Renal pelvis (tissue), 4 donors: ENCODE results near the gene KRTAP4-12. TPM values are rescaled to one million over a fixed set of nuclear protein-coding genes. Genes with fewer than 3 reads are reported as not detected.
"Not testable (repeated sequence)": the region's sequence is repeated elsewhere in the genome, so short reads cannot be mapped to it uniquely, and the experiment has no call there.

ENCODE experiments used
- DNase-seq: peaks from one replicate; pipeline ENCODE4 v3.0.0-alpha.2; 2013
- polyA plus RNA-seq, 3 donors: library from polyadenylated mRNA; unstranded; fragments of 120-200 nt; gene quantifications; one replicate each; pipeline ENCODE4 v1.2.1, GENCODE V29; 2013; ENCODE audit not compliant: insufficient read length in 3 of 3

KRTAP4-12 gene
- polyA plus RNA-seq, 3 donors, result not detected

DNA sequence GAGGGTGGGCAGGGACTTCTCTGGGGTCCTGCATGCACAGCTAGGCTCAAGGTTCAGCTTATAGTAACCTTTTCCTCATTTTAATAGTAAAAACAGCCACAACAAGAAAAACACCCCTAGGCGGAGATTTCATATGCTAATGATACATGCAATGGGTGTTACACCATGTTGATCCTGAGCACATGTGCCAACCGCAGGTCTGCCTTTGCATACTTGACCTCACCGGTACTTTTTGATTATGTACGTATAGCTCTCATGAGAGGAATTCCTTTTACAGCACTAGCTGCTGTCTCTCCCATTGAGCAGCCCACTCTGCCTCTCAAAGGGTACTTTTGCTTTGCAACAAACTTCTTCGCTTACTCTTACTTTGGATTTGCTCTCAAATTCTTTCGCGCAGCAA lies 27.9 kb downstream of the KRTAP4-12 start:
- DNase-seq, result no peak

DNA sequence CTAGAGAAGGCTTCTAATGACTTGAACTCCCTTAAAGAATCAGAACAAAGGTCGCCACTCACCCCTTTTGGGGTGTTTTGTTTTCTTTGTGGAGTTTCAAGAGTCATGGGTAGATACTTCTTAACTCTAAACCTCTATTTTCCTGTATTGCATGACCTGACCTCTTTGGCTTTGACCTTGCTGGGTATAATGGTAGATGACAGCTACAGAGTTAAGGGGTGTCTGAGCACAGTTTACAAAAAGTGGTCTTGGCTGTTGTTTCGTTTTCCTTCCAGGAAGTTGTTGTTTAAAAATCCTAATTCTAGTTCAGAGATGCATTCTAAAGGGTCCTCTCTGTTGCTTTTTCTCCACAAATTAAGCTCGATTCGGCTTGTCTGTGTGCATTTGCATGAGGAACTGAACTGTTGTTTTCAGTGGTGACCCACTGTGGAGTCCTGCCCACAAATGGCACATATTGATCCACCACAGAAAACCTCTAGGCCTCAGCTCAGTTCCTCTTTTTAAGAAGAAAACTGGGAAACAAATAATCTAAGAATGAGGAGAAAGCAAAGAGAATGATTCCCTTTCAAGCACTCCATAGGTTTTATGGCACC lies 35.1 kb downstream of the KRTAP4-12 start:
- DNase-seq, result not testable (repeated sequence)

DNA sequence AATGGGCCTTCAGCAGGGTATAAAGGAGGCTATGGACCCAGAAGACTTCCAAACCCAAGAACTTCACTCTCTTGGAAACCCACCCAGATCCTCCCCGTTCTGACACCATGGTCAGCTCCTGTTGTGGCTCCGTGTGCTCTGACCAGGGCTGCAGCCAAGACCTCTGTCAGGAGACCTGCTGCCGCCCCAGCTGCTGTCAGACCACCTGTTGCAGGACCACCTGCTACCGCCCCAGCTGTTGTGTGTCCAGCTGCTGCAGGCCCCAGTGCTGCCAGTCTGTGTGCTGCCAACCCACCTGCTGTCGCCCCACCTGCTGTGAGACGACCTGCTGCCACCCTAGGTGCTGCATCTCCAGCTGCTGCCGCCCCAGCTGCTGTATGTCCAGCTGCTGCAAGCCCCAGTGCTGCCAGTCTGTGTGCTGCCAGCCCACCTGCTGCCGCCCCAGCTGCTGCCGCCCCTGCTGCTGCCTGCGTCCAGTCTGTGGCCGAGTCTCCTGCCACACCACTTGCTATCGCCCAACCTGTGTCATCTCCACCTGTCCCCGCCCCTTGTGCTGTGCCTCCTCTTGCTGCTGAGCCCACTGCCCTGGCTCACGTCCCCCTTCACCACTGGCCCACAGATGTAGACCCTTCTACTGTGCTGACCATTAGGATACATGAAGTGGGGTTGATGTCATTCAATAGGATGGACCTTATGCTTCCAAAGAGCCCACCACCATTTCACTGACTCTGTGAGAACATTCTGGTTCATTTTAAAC lies 39.7 kb downstream of the KRTAP4-12 start, which contains the start of gene KRTAP4-7:
KRTAP4-7 (plus strand) TSS at position 51 of the 757 bp plus-strand sequence; CDS start at position 108, 57 bp downstream.
- DNase-seq, result not testable (repeated sequence)

DNA sequence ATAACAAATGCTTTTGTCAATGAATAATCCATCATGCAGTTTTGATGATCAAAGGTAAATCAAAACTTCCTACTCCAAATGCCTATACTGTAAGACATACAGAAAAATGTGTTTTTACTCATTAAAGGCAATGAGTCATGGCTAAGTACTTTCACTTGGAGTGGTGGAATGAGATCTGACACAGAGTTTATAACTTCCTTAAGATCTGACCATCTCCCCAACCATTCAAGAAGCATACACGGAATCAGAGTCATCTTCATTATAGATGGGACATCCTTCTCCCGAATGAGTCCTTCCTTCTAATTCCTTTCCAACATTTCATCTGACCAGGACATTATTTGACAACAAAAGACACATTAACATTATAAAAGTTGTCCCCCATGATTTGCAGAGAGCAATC lies 40.6 kb downstream of the KRTAP4-12 start:
- DNase-seq, result not testable (repeated sequence)

DNA sequence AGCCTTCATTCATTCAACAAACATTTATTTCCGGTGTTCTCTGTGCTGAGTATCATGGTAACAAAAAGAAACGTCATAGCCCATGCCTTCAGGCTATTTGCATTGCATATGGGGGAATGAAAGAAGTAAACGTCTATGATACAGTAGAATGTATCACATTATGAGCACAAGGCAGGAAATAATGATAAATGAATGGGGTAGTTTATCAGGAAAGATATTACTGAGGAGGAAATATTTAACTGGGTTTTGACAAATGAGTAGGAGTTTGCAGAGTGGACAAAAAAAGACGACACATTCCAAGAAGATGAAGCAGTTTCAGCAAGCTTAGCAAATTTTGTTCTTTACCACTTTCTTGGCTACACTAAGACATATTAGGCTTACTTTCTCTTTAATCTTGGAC lies 41.4 kb downstream of the KRTAP4-12 start:
- no peak for DNase-seq

DNA sequence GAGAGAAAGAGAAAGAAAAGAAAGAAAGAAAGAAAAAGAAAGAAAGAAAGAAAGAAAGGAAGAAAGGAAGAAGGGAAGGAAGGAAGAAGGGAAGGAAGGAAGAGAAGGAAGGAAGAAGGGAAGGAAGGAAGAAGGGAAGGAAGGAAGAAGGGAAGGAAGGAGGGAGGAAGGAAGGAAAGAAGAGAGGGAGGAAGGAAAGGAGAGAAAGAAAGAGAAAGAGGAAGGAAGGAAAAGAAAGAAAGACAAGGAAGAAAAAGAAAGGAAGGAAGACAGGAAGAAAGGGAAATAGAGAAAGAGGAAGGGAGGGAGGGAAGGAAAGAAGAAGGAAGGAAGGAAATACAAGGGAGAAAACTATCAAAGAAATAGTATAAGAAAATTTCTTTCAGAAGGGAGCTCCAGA lies 47.2 kb downstream of the KRTAP4-12 start:
- no peak for DNase-seq

DNA sequence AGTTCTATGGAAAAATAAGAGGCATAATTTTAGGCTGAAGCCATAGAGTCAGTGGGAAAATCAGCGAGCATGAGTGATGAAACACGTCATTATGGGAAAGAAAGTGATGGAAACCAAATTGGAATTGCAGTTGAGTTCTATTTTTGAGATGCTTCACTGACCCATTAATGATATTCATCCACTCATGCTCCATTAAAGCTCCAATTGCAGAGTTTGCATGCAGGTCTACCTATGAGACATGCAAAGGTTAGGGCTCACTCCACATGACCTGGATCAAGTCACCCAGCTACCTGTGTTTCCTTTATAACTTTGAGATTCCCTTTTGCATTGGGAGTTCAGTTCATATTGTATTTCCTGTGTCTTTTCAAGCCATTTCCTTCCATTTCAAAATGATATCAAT lies 50.3 kb downstream of the KRTAP4-12 start:
- DNase-seq, result no peak

Other genes starting within 250 kb of the KRTAP4-12 start
- gene KRT20, start 238.9 kb downstream of the KRTAP4-12 start, polyA plus RNA-seq, result under 1 TPM; 0.17 to 0.80 (median 0.36) TPM
- gene KRT23, start 186.5 kb downstream of the KRTAP4-12 start, polyA plus RNA-seq, result under 1 TPM; 0.71 to 1.00 (median 0.91) TPM
- not detected for gene KRT39, start 157.2 kb downstream of the KRTAP4-12 start, polyA plus RNA-seq
- gene KRT40, start 139.9 kb downstream of the KRTAP4-12 start, polyA plus RNA-seq, result under 1 TPM in 1 of 3 donors, not detected in 2; 0.12 TPM
- gene KRTAP3-3, start 130.0 kb downstream of the KRTAP4-12 start, polyA plus RNA-seq, result not detected
- not detected for gene KRTAP3-2, start 124.3 kb downstream of the KRTAP4-12 start, polyA plus RNA-seq
- gene KRTAP3-1, start 115.1 kb downstream of the KRTAP4-12 start, polyA plus RNA-seq, result not detected
- not detected for gene KRTAP1-5, start 97.0 kb downstream of the KRTAP4-12 start, polyA plus RNA-seq
- gene KRTAP1-4, start 94.0 kb downstream of the KRTAP4-12 start, polyA plus RNA-seq, result not detected
- not detected for gene KRTAP1-3, start 89.3 kb downstream of the KRTAP4-12 start, polyA plus RNA-seq
- not detected for gene KRTAP1-1, start 82.7 kb downstream of the KRTAP4-12 start, polyA plus RNA-seq
- gene KRTAP2-1, start 76.9 kb downstream of the KRTAP4-12 start, polyA plus RNA-seq, result not detected
- not detected for gene KRTAP2-2, start 69.0 kb downstream of the KRTAP4-12 start, polyA plus RNA-seq
- not detected for gene KRTAP2-3, start 64.1 kb downstream of the KRTAP4-12 start, polyA plus RNA-seq
- gene KRTAP2-4, start 58.3 kb downstream of the KRTAP4-12 start, polyA plus RNA-seq, result not detected
- not detected for gene KRTAP4-7, start 40.0 kb downstream of the KRTAP4-12 start, polyA plus RNA-seq
- not detected for gene KRTAP4-8, start 26.0 kb downstream of the KRTAP4-12 start, polyA plus RNA-seq
- gene KRTAP4-16, start 22.0 kb downstream of the KRTAP4-12 start, polyA plus RNA-seq, result not detected
- not detected for gene KRTAP4-9, start 18.8 kb downstream of the KRTAP4-12 start, polyA plus RNA-seq
- gene KRTAP4-11, start 5.8 kb downstream of the KRTAP4-12 start, polyA plus RNA-seq, result not detected
- not detected for gene KRTAP4-6, start 16.4 kb upstream of the KRTAP4-12 start, polyA plus RNA-seq
- gene KRTAP4-5, start 25.6 kb upstream of the KRTAP4-12 start, polyA plus RNA-seq, result not detected
- not detected for gene KRTAP4-4, start 36.6 kb upstream of the KRTAP4-12 start, polyA plus RNA-seq
- not detected for gene KRTAP4-3, start 44.0 kb upstream of the KRTAP4-12 start, polyA plus RNA-seq
- gene KRTAP4-2, start 54.0 kb upstream of the KRTAP4-12 start, polyA plus RNA-seq, result not detected
- gene KRTAP4-1, start 60.7 kb upstream of the KRTAP4-12 start, polyA plus RNA-seq, result not detected
- gene KRTAP9-1, start 65.7 kb upstream of the KRTAP4-12 start, polyA plus RNA-seq, result not detected
- not detected for gene KRTAP9-2, start 102.5 kb upstream of the KRTAP4-12 start, polyA plus RNA-seq
- not detected for gene KRTAP9-3, start 108.3 kb upstream of the KRTAP4-12 start, polyA plus RNA-seq
- gene KRTAP9-8, start 113.8 kb upstream of the KRTAP4-12 start, polyA plus RNA-seq, result not detected
- not detected for gene KRTAP9-4, start 125.5 kb upstream of the KRTAP4-12 start, polyA plus RNA-seq
- not detected for gene KRTAP9-9, start 131.2 kb upstream of the KRTAP4-12 start, polyA plus RNA-seq
- gene KRTAP9-6, start 141.2 kb upstream of the KRTAP4-12 start, polyA plus RNA-seq, result under 1 TPM in 2 of 3 donors, not detected in 1; 0.09 to 0.22 TPM
- gene KRTAP9-7, start 151.5 kb upstream of the KRTAP4-12 start, polyA plus RNA-seq, result not detected
- gene KRTAP29-1, start 178.7 kb upstream of the KRTAP4-12 start, polyA plus RNA-seq, result not detected
- gene KRTAP16-1, start 185.1 kb upstream of the KRTAP4-12 start, polyA plus RNA-seq, result not detected
- gene KRTAP17-1, start 191.5 kb upstream of the KRTAP4-12 start, polyA plus RNA-seq, result not detected
- gene KRT33A, start 226.6 kb upstream of the KRTAP4-12 start, polyA plus RNA-seq, result under 1 TPM in 1 of 3 donors, not detected in 2; 0.18 TPM
- gene KRT33B, start 245.6 kb upstream of the KRTAP4-12 start, polyA plus RNA-seq, result not detected